HepG2 (cell line): ENCODE measurements around the gene RNGTT. TPM values are rescaled to one million over a fixed set of nuclear protein-coding genes. Genes with fewer than 3 reads are reported as not detected.

Experiments
- ATF7 ChIP-seq, 2 experiments: fragments of 450-650 bp in 1 of 2; sonication (generic) in 1 of 2; formaldehyde crosslinking in 1 of 2; IDR thresholded peaks; 2 replicates each; pipeline versions ENCODE4 v1.4.0 to v1.6.1; 2016 to 2020; ENCODE audit warnings: antibody characterized with exemption in 1 of 2, mild to moderate bottlenecking in 1 of 2, missing genetic modification reagents in 1 of 2
- CBFB ChIP-seq: sonication (generic); formaldehyde crosslinking; IDR thresholded peaks from 2 replicates; pipeline ENCODE4 v1.4.0; 2020; ENCODE audit warnings: missing genetic modification reagents
- CCAR2 ChIP-seq: fragments of 200-400 bp; formaldehyde crosslinking; optimal IDR thresholded peaks from 2 replicates; pipeline ENCODE3; 2018; ENCODE audit warnings: low read depth, mild to moderate bottlenecking, low read length, moderate library complexity
- EEA1 ChIP-seq: sonication (generic); formaldehyde crosslinking; IDR thresholded peaks from 2 replicates; pipeline ENCODE4 v1.5.1; 2020; ENCODE audit warnings: mild to moderate bottlenecking, missing genetic modification reagents, borderline replicate concordance
- FOXM1 ChIP-seq: sonication (generic); formaldehyde crosslinking; IDR thresholded peaks from 2 replicates; pipeline ENCODE4 v1.5.0; 2020; ENCODE audit warnings: missing genetic modification reagents
- GABPA ChIP-seq, 2 experiments: IDR thresholded peaks; 2 replicates each; pipeline ENCODE4 v1.6.1; 2011 to 2016; ENCODE audit warnings: low read depth in 2 of 2, low read length in 1 of 2, missing biosample characterization in 1 of 2, missing genetic modification characterization in 1 of 2
- HNF4A ChIP-seq: sonication (generic); formaldehyde crosslinking; IDR thresholded peaks from 2 replicates; pipeline ENCODE4 v1.4.0; 2020; ENCODE audit warnings: missing genetic modification reagents
- PAWR ChIP-seq: sonication (generic); formaldehyde crosslinking; IDR thresholded peaks from 2 replicates; pipeline ENCODE4 v1.4.0; 2020; ENCODE audit warnings: missing genetic modification reagents, mild to moderate bottlenecking, borderline replicate concordance
- POLR2G ChIP-seq: fragments of 200-400 bp; formaldehyde crosslinking; IDR thresholded peaks from 2 replicates; pipeline ENCODE4 v1.6.1; 2018; ENCODE audit warnings: mild to moderate bottlenecking, low read depth, low read length, moderate library complexity
- SRSF1 ChIP-seq: fragments of 200-400 bp; formaldehyde crosslinking; optimal IDR thresholded peaks from 2 replicates; pipeline ENCODE3; 2017; ENCODE audit warnings: mild to moderate bottlenecking, low read depth, low read length, moderate library complexity
- TCF7 ChIP-seq: sonication (generic); IDR thresholded peaks from 2 replicates; pipeline ENCODE4 v1.6.1; 2016; ENCODE audit warnings: antibody characterized with exemption, low read depth
- ZNF274 ChIP-seq: sonication (generic); formaldehyde crosslinking; IDR thresholded peaks from 2 replicates; pipeline ENCODE4 v1.5.1; 2020; ENCODE audit warnings: mild to moderate bottlenecking, missing genetic modification reagents
- ZNF446 ChIP-seq: sonication (generic); formaldehyde crosslinking; IDR thresholded peaks from 2 replicates; pipeline ENCODE4 v1.5.0; 2020; ENCODE audit warnings: mild to moderate bottlenecking, missing genetic modification reagents
- ZNF484 ChIP-seq: sonication (generic); formaldehyde crosslinking; IDR thresholded peaks from 2 replicates; pipeline ENCODE4 v1.5.1; 2020; ENCODE audit warnings: mild to moderate bottlenecking, low read depth, missing genetic modification reagents, borderline replicate concordance
- ZNF598 ChIP-seq: sonication (generic); formaldehyde crosslinking; IDR thresholded peaks from 2 replicates; pipeline ENCODE4 v1.5.1; 2020; ENCODE audit warnings: mild to moderate bottlenecking, missing genetic modification reagents, borderline replicate concordance
- polyA plus RNA-seq, 8 experiments: library from polyadenylated mRNA; depleted of rRNA in 3 of 8; stranded (reverse) in 7 of 8; unstranded in 1 of 8; fragments of >200 nt; fragmentation: Illumina TruSeq in 4 of 8; extraction: Trizol in 4 of 8; gene quantifications; 2 replicates each; pipeline versions ENCODE4 v1.2.1 to v1.2.3, GENCODE V29; 2011 to 2016; ENCODE audit warnings: low read depth in 4 of 8, missing spikeins in 1 of 8, mixed read lengths in 1 of 8; ENCODE audit not compliant: insufficient read depth in 1 of 8
- total RNA-seq, 5 experiments: library from RNA; depleted of rRNA; stranded (reverse); fragments of >200 nt; fragmentation: Illumina TruSeq; extraction: Trizol; gene quantifications; 2 replicates each; pipeline ENCODE4 v1.2.3, GENCODE V29; 2016; ENCODE audit warnings: low read depth in 1 of 5
- TF ChIP-seq, protein P1 (sequence below): sonication (generic); formaldehyde crosslinking; IDR thresholded peaks from 2 replicates; pipeline ENCODE4 v1.5.0; 2020; ENCODE audit warnings: missing genetic modification reagents
- TF ChIP-seq, protein P2 (sequence below): sonication (generic); formaldehyde crosslinking; IDR thresholded peaks from 2 replicates; pipeline ENCODE4 v1.5.0; 2020; ENCODE audit warnings: mild to moderate bottlenecking, missing genetic modification reagents, borderline replicate concordance
- TF ChIP-seq, protein P3 (sequence below): sonication (generic); formaldehyde crosslinking; IDR thresholded peaks from 2 replicates; pipeline ENCODE4 v1.4.0; 2020; ENCODE audit warnings: missing genetic modification reagents

The RNGTT gene
- total and polyA plus RNA-seq, 2 of the 13 experiments (the other 11 are each of a cell fraction or from before 2014, with no cell fraction given), result 6.0 to 22.6 TPM

- TF ChIP-seq ZNF484 (CRISPR knock-in tag) (no peak), GABPA (IDR thresholded peaks at IDR 0.05; ENCODE audit: low read depth, low read length) (no peak), GABPA (CRISPR knock-in tag; IDR thresholded peaks at IDR 0.05; ENCODE audit: low read depth) (peak; percentile 64), ZNF598 (no peak), CBFB (CRISPR knock-in tag) (no peak), EEA1 (CRISPR knock-in tag) (no peak), CCAR2 (no peak), ZNF446 (CRISPR knock-in tag) (no peak), ZNF274 (CRISPR knock-in tag) (no peak), FOXM1 (CRISPR knock-in tag) (no peak), SRSF1 (no peak), POLR2G (no peak), HNF4A (CRISPR knock-in tag) (peak; percentile 100), PAWR (CRISPR knock-in tag) (no peak), ATF7 (IDR thresholded peaks at IDR 0.05) (no peak), ATF7 (CRISPR knock-in tag; IDR thresholded peaks at IDR 0.05) (no peak), TCF7 (peak; percentile 62; the same call in 1 of the 2 replicates)
- TF ChIP-seq, protein P1, sequence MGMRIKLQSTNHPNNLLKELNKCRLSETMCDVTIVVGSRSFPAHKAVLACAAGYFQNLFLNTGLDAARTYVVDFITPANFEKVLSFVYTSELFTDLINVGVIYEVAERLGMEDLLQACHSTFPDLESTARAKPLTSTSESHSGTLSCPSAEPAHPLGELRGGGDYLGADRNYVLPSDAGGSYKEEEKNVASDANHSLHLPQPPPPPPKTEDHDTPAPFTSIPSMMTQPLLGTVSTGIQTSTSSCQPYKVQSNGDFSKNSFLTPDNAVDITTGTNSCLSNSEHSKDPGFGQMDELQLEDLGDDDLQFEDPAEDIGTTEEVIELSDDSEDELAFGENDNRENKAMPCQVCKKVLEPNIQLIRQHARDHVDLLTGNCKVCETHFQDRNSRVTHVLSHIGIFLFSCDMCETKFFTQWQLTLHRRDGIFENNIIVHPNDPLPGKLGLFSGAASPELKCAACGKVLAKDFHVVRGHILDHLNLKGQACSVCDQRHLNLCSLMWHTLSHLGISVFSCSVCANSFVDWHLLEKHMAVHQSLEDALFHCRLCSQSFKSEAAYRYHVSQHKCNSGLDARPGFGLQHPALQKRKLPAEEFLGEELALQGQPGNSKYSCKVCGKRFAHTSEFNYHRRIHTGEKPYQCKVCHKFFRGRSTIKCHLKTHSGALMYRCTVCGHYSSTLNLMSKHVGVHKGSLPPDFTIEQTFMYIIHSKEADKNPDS (CRISPR knock-in tag), result peak; percentile 86; the same call in 1 of the 2 replicates
- TF ChIP-seq, protein P2, sequence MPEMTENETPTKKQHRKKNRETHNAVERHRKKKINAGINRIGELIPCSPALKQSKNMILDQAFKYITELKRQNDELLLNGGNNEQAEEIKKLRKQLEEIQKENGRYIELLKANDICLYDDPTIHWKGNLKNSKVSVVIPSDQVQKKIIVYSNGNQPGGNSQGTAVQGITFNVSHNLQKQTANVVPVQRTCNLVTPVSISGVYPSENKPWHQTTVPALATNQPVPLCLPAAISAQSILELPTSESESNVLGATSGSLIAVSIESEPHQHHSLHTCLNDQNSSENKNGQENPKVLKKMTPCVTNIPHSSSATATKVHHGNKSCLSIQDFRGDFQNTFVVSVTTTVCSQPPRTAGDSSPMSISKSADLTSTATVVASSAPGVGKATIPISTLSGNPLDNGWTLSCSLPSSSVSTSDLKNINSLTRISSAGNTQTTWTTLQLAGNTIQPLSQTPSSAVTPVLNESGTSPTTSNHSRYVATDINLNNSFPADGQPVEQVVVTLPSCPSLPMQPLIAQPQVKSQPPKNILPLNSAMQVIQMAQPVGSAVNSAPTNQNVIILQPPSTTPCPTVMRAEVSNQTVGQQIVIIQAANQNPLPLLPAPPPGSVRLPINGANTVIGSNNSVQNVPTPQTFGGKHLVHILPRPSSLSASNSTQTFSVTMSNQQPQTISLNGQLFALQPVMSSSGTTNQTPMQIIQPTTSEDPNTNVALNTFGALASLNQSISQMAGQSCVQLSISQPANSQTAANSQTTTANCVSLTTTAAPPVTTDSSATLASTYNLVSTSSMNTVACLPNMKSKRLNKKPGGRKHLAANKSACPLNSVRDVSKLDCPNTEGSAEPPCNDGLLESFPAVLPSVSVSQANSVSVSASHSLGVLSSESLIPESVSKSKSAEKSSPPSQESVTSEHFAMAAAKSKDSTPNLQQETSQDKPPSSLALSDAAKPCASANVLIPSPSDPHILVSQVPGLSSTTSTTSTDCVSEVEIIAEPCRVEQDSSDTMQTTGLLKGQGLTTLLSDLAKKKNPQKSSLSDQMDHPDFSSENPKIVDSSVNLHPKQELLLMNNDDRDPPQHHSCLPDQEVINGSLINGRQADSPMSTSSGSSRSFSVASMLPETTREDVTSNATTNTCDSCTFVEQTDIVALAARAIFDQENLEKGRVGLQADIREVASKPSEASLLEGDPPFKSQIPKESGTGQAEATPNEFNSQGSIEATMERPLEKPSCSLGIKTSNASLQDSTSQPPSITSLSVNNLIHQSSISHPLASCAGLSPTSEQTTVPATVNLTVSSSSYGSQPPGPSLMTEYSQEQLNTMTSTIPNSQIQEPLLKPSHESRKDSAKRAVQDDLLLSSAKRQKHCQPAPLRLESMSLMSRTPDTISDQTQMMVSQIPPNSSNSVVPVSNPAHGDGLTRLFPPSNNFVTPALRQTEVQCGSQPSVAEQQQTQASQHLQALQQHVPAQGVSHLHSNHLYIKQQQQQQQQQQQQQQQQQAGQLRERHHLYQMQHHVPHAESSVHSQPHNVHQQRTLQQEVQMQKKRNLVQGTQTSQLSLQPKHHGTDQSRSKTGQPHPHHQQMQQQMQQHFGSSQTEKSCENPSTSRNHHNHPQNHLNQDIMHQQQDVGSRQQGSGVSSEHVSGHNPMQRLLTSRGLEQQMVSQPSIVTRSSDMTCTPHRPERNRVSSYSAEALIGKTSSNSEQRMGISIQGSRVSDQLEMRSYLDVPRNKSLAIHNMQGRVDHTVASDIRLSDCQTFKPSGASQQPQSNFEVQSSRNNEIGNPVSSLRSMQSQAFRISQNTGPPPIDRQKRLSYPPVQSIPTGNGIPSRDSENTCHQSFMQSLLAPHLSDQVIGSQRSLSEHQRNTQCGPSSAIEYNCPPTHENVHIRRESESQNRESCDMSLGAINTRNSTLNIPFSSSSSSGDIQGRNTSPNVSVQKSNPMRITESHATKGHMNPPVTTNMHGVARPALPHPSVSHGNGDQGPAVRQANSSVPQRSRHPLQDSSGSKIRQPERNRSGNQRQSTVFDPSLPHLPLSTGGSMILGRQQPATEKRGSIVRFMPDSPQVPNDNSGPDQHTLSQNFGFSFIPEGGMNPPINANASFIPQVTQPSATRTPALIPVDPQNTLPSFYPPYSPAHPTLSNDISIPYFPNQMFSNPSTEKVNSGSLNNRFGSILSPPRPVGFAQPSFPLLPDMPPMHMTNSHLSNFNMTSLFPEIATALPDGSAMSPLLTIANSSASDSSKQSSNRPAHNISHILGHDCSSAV, result no peak
- TF ChIP-seq, protein P3, sequence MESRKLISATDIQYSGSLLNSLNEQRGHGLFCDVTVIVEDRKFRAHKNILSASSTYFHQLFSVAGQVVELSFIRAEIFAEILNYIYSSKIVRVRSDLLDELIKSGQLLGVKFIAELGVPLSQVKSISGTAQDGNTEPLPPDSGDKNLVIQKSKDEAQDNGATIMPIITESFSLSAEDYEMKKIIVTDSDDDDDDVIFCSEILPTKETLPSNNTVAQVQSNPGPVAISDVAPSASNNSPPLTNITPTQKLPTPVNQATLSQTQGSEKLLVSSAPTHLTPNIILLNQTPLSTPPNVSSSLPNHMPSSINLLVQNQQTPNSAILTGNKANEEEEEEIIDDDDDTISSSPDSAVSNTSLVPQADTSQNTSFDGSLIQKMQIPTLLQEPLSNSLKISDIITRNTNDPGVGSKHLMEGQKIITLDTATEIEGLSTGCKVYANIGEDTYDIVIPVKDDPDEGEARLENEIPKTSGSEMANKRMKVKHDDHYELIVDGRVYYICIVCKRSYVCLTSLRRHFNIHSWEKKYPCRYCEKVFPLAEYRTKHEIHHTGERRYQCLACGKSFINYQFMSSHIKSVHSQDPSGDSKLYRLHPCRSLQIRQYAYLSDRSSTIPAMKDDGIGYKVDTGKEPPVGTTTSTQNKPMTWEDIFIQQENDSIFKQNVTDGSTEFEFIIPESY (CRISPR knock-in tag), result 0 out of 2 replicates have a peak, but pooled peaks have one; percentile 37
Observed at GRCh38 chr6:88709819-88710246, 253.6 kb downstream of the RNGTT start (continued).
